ENCODE data around the gene MMP19.

MMP19 gene

GRCh38 chr12:55815473-55815872 lies 27.3 kb downstream of the MMP19 start:
- peak overlapping the region; percentile 99 for H3K9ac ChIP-seq (ENCODE audit: low read length)
- H3K27ac ChIP-seq (ENCODE audit: low read depth, low read length, poor library complexity, severe bottlenecking): no peak overlapping the region
- H3K9me3 ChIP-seq (ENCODE audit: low read length): no peaks in the 10 kb centered on the region
- H3K4me2 ChIP-seq (ENCODE audit: low read length): peak overlapping the region; percentile 86
- H3K27me3 ChIP-seq (ENCODE audit: insufficient read depth, low read length): no peaks in the 10 kb centered on the region
- H3K4me1 ChIP-seq (ENCODE audit: insufficient read depth, low read length, severe bottlenecking): peaks cover 30% of the 10 kb centered on the region
- H3F3A ChIP-seq (ENCODE audit: insufficient read depth, low read length): no peaks in the 10 kb centered on the region
- peak overlapping the region; percentile 98 for H3K4me3 ChIP-seq (ENCODE audit: low read depth, low read length, poor library complexity, severe bottlenecking)
- no peaks in the 10 kb centered on the region for H4K20me1 ChIP-seq (ENCODE audit: insufficient read depth, low read length)
- no peaks in the 10 kb centered on the region for H3K9me2 ChIP-seq (ENCODE audit: low read depth, low read length)
- peaks cover 78% of the 10 kb centered on the region for H3K36me3 ChIP-seq (ENCODE audit: insufficient read depth, low read length)
- no peak overlapping the region for H2AFZ ChIP-seq (ENCODE audit: low read length)
- TF ChIP-seq CTCF (IDR thresholded peaks at IDR 0.05; ENCODE audit: low read length) (no peak), EZH2 (IDR thresholded peaks at IDR 0.05; ENCODE audit: borderline replicate concordance, low read length) (no peak)
- H3K79me2 ChIP-seq (ENCODE audit: insufficient read depth, low read length): peaks cover 75% of the 10 kb centered on the region

GRCh38 chr12:55814257-55814656 lies 28.5 kb downstream of the MMP19 start:
- H2AFZ ChIP-seq (ENCODE audit: low read length): no peak overlapping the region
- no peak overlapping the region for H3K4me2 ChIP-seq (ENCODE audit: low read length)
- TF ChIP-seq CTCF (IDR thresholded peaks at IDR 0.05; ENCODE audit: low read length): no peak
- TF ChIP-seq EZH2 (IDR thresholded peaks at IDR 0.05; ENCODE audit: borderline replicate concordance, low read length): no peak
- peaks cover 75% of the 10 kb centered on the region for H3K36me3 ChIP-seq (ENCODE audit: insufficient read depth, low read length)
- no peaks in the 10 kb centered on the region for H3K27me3 ChIP-seq (ENCODE audit: insufficient read depth, low read length)
- H3K4me1 ChIP-seq (ENCODE audit: insufficient read depth, low read length, severe bottlenecking): peaks cover 27% of the 10 kb centered on the region
- H3K9me3 ChIP-seq (ENCODE audit: low read length): no peaks in the 10 kb centered on the region
- H3K9ac ChIP-seq (ENCODE audit: low read length): no peak overlapping the region
- H3K9me2 ChIP-seq (ENCODE audit: low read depth, low read length): no peaks in the 10 kb centered on the region
- no peaks in the 10 kb centered on the region for H4K20me1 ChIP-seq (ENCODE audit: insufficient read depth, low read length)
- H3K27ac ChIP-seq (ENCODE audit: low read depth, low read length, poor library complexity, severe bottlenecking): no peak overlapping the region
- peaks cover 88% of the 10 kb centered on the region for H3K79me2 ChIP-seq (ENCODE audit: insufficient read depth, low read length)
- H3K4me3 ChIP-seq (ENCODE audit: low read depth, low read length, poor library complexity, severe bottlenecking): no peak overlapping the region
- no peaks in the 10 kb centered on the region for H3F3A ChIP-seq (ENCODE audit: insufficient read depth, low read length)

GRCh38 chr12:55812088-55812487 lies 30.6 kb downstream of the MMP19 start:
- no peak overlapping the region for H3K9ac ChIP-seq (ENCODE audit: low read length)
- peaks cover 17% of the 10 kb centered on the region for H3K4me1 ChIP-seq (ENCODE audit: insufficient read depth, low read length, severe bottlenecking)
- H3K4me3 ChIP-seq (ENCODE audit: low read depth, low read length, poor library complexity, severe bottlenecking): no peak overlapping the region
- no peak overlapping the region for H3K4me2 ChIP-seq (ENCODE audit: low read length)
- no peaks in the 10 kb centered on the region for H3K27me3 ChIP-seq (ENCODE audit: insufficient read depth, low read length)
- H3K79me2 ChIP-seq (ENCODE audit: insufficient read depth, low read length): peaks cover 98% of the 10 kb centered on the region
- no peaks in the 10 kb centered on the region for H3K9me2 ChIP-seq (ENCODE audit: low read depth, low read length)
- TF ChIP-seq EZH2 (IDR thresholded peaks at IDR 0.05; ENCODE audit: borderline replicate concordance, low read length) (no peak), CTCF (IDR thresholded peaks at IDR 0.05; ENCODE audit: low read length) (no peak)
- H3K27ac ChIP-seq (ENCODE audit: low read depth, low read length, poor library complexity, severe bottlenecking): no peak overlapping the region
- H3K9me3 ChIP-seq (ENCODE audit: low read length): no peaks in the 10 kb centered on the region
- no peaks in the 10 kb centered on the region for H3F3A ChIP-seq (ENCODE audit: insufficient read depth, low read length)
- H3K36me3 ChIP-seq (ENCODE audit: insufficient read depth, low read length): peaks cover 78% of the 10 kb centered on the region
- H4K20me1 ChIP-seq (ENCODE audit: insufficient read depth, low read length): no peaks in the 10 kb centered on the region
- H2AFZ ChIP-seq (ENCODE audit: low read length): no peak overlapping the region
